Left colon (tissue), 2 donors: ENCODE data around the gene CHL1. TPM values are rescaled to one million over a fixed set of nuclear protein-coding genes. Genes with fewer than 3 reads are reported as not detected.

ENCODE experiments used
- ATAC-seq: fragments of 200-7000 bp; cut with Tn5 transposase; one replicate; pipeline ENCODE4 v1.9.1; 2020; ENCODE audit warnings: mild to moderate bottlenecking, moderate library complexity
- DNase-seq, 2 donors: peaks; one replicate each; pipeline ENCODE4 v3.0.0-alpha.2; 2020
- intact Hi-C, 2 donors: fragments of 100-400 bp; cut with DNase I in 1 of 2; cut with micrococcal nuclease in 1 of 2; formaldehyde crosslinking; loops; one replicate each; pipeline versions ENCODE4 v1.11.2 to v1.14.0; 2022; cut with DNase I, micrococcal nuclease
- total RNA-seq, 2 donors: library from RNA; stranded (reverse); fragmentation: NEBNext Ultra II Directional; extraction: Animal tissue kit (Norgen Biotek cat#: 25700); gene quantifications; one replicate each; pipeline ENCODE4 v1.2.1, GENCODE V29; 2021
- donor health status: DM: no; HTN: no; CAD: no.
- donor health status: DM: yes; HTN: yes; CAD: no.

CHL1 gene
- total RNA-seq, 2 donors from 2014 or later: 7.9 to 9.3 TPM

- intact Hi-C loops: no loop called here
- ATAC-seq (no peak), DNase-seq (no peak)
Measured at GRCh38 chr3:212432-212831, 15.9 kb downstream of the CHL1 start.

DNA sequence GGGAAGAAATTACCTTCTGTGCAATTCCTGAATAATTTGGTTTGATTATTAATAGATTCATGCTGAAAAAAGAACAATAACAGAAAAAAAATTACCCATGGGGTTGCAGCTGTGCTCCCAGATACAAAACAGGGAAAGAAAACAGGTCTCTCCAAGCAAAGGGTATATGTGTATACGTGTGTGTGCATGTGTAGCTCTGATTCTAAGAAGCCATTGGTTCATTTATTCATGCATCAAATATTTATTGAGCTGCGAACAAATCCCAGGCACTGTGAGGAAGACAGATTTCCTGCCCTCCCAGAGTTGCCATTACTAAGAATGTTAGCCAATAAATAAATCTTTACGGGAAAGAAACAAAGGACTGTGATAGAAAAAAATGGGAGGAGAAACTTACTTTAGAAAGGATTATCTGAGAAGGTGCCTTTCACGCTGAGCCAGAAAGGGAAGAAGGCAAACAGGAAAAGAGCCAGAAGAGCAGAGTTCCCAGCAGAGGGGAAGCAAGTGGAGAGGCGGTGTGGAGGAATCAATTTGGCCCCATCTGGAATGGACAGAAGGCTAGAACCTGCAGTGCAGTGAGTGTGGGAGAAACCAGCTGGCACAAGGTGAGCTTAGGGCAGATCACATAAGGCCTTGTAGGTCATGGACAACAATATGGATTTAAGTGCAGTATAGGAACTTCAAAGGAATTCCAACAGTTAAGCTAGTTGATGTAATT is 20.7 kb downstream of the CHL1 start:
- no peak for ATAC-seq

DNA sequence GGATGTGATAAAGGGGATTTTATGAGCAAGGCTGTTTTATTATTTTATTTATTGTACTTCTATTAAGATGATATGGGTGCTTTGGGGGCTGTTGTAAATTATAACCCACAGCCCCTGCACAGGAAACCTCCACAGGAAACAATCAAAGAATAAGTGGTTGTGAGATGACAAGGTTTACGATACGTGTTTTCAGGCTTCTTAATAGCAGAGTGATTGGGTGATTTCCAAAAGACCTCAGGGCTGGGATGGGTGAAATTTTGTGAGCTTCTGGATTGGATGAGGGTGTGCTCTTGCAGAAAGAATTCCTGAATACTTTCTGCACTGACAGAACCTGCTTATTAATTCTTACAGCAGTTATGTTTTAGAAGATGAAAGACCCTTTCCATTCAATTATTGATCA is 21.4 kb downstream of the CHL1 start:
- no peak for ATAC-seq
- intact Hi-C loops: no loop called here
- no peak for DNase-seq

More for the DNA sequence above, 20.7 kb downstream of the CHL1 start:
- no peak for DNase-seq
- intact Hi-C loops: no loop called here

DNA sequence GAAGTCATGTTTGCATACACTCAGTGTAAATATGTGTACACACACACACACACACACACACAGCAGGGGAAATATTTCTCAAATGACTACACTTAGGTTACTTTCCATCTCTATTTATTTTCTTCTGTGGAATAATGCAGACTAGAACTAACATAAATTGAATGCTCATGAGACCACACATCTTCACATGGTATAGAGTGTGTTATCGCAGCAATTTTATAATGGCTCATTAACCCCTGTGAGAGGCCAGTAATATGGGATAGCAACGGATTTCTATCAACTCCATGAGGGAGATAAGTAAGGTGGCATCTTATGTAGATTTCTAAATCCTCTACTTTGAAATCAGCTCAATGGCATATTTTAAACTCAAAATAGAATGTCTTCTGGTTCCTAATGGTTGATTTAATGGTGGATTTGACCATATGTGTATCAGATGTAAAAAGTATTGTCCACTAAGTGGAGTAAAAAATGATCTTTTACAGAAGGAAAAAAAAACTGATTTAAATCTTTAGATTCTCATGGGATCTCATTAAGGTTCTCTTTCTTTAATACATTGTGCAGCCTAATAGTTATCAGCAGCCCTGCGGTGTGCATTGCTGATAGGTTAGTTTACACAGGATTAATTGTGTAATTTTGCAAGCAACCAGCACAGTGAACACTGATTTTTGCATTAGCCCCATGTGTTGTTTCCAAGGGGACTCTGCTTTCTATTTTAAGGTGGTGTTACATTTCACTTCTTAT is 32.0 kb downstream of the CHL1 start:
- no peak for ATAC-seq

GRCh38 chr3:229183-229661 is 32.7 kb downstream of the CHL1 start:
- intact Hi-C loops: no loop called here
- ATAC-seq (no peak), DNase-seq (no peak)

More for the DNA sequence above, 32.0 kb downstream of the CHL1 start:
- intact Hi-C loops: no loop called here
- DNase-seq: no peak

DNA sequence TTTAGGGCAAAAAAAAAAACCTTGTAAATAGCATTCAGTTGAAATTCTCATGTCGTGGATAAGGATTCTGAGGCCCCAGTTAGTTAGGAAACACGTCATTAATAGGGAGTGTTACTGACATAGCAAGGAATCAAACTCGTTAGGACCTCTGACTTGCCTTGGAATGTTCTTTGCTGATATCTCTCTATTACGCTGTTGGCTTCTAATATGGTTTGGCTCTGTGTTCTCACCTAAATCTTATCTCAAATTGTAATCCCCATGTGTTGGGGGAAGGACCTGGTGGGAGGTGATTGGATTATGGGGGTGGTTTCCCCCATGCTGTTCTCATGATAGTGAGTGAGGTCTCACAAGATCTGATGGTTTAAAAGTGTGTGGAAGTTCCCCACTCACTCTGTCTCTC is 40.3 kb downstream of the CHL1 start:
- ATAC-seq: no peak
- intact Hi-C loops: no loop called here
- DNase-seq: no peak

GRCh38 chr3:242602-243355 is 46.2 kb downstream of the CHL1 start:
- intact Hi-C loops: no loop called here
- DNase-seq (no peak), ATAC-seq (no peak)

DNA sequence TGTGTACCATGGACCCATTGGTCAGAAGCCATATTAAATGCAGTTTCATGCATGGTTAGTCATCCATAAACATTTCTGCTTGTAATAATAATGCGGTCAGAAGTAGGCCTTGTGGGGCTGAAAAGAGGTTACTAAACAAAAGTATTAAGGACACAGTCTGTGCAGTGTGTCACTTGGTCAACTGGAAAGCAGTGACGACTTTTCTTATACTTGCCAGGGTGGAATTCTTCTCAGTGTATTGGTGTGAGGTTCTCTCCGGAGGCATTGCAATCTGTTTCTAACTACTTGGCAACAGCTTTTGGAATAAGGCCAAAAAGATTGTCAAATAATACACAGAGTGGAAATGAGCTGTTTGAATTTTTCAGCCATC is 46.8 kb downstream of the CHL1 start:
- DNase-seq: no peak
- ATAC-seq: no peak
- intact Hi-C loops: no loop called here

DNA sequence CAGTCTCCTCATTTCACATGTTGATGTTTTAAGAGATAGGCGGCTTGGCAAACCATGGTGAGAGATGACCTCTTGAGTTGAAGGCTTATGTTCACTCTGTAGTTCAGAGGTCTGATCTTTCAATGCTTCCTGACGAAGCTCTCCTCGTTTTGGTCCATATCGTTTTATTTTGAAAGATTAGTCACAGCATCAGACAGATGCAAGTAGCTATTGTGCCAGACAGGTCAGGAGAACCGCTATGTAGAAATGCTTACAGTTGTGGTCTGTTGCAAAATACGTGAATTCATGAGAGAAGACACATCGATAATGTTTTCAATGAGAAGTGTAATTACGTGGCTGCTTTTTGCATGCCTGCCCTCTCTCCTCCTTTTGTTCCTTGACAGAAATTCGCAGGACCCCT is 47.5 kb downstream of the CHL1 start:
- intact Hi-C loops: no loop called here
- DNase-seq (no peak), ATAC-seq (no peak)

DNA sequence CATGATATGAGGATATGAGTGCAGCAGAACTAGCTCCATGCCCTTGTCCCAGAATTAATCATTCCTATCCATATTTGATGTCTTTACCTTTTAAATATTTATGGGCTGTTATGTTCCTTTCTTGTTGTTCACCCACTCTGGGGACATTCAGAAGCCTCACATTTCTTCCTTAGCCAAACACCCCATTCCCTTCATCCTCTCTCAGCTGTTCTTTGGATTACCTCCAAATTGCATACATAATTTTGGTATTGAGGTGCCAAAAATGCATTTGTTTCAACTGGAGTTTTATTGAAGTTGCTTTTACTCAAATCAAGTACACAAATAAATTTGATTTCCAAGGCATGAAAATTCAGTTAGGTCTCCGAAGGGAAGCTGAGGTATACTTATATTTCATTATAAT is 51.4 kb downstream of the CHL1 start:
- no peak for ATAC-seq
- intact Hi-C loops: no loop called here
- DNase-seq: no peak

- ATAC-seq (no peak), DNase-seq (no peak)
- intact Hi-C loops: no loop called here
Measured at GRCh38 chr3:248864-249520, 52.4 kb downstream of the CHL1 start.

DNA sequence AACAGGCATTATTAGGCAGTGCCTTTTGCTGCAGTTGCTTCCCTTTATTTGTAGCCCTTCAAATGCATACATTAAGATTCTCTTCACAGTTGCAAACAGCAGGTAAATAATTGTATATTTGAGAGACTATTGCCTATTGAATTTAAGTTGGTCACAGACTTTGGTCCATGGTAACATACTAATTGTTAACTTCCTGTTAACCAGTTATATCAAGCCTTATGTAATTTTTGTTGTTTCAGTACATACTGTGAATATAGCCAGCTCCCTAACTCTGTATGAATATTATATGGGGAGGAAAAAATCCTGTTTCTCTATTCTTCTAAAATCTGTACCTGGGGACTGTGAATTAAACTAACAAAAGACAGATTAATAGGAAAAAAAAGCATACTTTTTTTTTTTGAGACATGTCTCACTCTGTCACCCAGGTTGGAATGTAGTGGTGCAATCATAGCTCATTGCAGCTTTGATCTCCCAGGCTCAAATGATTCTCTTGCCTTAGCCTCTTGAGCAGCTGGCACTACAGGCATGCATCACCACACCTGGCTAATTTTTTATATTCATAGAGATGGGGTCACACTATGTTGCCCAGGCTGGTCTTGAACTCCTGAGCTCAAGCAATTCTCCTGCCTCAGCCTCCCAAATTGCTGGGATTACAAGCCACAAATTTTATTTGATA is 53.2 kb downstream of the CHL1 start:
- ATAC-seq: no peak
- intact Hi-C loops: no loop called here
- no peak for DNase-seq

- DNase-seq (no peak), ATAC-seq (no peak)
- intact Hi-C loops: no loop called here
Measured at GRCh38 chr3:256501-256900, 59.9 kb downstream of the CHL1 start.

DNA sequence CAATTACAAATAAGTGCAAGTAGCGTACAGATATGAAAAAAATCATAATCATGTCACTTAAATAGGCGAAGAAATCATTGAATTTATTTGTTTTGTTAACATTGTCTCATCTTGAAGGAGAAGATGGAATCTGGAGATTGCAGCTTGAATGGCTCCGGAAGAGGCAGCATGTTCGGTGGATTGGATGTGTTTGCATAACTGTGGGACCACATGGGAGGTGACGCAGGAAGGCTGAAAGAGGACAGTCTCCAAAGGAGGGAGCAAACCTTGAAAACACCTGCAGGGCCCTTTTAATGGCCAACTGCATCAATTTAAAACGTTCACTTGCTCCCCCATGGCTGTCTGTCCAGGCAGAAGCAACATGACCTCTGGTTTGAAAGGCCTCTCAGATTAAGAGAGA is 61.3 kb downstream of the CHL1 start:
- intact Hi-C loops: no loop called here
- DNase-seq (no peak), ATAC-seq (no peak)

DNA sequence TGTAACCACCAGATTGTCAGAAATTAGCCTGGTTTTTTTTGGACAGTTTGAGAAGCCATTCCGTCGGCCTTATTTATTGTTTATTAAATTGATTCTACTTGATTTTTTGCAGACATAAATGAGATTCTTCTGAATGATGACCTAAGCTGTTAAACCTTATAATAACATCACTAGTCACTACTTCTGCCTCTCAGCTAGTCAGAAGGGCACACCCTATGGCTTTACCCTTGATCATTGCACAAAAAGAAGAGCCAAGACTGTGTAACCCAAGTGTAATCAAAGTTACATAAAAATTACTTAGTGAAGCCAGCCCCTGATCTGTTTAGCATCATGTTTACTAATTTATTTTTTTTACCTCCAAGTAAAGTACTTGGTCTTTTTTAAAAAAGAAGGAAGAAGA is 64.3 kb downstream of the CHL1 start:
- no peak for DNase-seq
- no peak for ATAC-seq
- intact Hi-C loops: no loop called here

- ATAC-seq: no peak
- intact Hi-C loops: no loop called here
Measured at GRCh38 chr3:263393-263792, 66.8 kb downstream of the CHL1 start.

DNA sequence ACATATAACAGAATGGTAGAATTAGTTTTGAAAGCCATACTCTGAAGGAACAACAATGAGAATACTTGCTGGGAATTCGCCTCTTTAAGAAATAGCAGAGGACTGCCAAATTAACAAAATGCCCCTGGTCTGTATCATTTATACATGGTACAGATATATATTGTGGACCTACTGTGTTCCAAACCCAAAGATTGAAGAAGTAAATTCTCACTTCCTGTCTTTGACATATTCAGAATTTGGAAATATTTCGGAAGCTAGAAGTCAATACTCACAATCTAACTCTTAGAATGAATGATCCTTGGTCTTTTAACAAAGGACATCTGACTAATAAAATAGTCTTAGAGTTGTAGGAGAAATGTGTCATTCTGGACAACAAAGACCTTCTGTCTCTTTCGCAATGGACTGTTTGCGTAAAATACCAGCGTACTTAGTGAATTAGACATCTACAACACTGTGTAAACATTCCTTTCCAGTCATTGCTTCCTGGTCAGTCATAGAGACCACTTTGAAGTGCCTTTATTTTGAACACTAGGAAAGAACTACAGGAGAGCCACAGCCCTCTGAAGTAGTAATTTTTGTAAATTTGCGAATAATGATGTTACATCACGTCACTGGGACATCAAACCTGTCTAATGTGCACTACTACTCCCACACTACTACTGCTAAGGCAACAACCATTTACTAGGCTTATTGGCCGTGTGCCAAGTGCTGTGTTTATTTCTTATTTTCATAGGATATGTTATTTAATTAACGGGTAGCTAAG is 68.0 kb downstream of the CHL1 start:
- no peak for ATAC-seq
- no peak for DNase-seq
- intact Hi-C loops: no loop called here

More at GRCh38 chr3:263393-263792, 66.8 kb downstream of the CHL1 start:
- no peak for DNase-seq

DNA sequence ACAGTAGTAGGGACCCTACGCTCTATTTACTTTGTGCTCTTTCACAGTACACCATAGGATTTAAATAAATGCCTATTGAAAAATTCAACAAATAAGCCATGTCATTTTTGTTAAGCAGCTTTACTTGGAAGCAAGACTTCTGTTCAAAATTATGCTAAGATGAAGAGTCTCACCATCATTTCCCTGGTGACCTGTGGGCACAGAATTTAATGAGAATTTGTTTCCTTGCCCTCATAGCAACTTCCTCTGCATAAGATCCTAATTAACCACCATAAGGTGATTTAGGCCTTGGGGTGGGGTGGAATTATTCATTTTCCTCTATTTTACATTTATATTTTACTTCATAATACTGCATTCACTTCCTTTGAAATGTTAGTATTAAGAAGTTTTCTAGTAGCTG is 70.5 kb downstream of the CHL1 start:
- no peak for ATAC-seq
- intact Hi-C loops: no loop called here
- no peak for DNase-seq
